ENCODE results near the gene FDX2.

Gene FDX2

DNA sequence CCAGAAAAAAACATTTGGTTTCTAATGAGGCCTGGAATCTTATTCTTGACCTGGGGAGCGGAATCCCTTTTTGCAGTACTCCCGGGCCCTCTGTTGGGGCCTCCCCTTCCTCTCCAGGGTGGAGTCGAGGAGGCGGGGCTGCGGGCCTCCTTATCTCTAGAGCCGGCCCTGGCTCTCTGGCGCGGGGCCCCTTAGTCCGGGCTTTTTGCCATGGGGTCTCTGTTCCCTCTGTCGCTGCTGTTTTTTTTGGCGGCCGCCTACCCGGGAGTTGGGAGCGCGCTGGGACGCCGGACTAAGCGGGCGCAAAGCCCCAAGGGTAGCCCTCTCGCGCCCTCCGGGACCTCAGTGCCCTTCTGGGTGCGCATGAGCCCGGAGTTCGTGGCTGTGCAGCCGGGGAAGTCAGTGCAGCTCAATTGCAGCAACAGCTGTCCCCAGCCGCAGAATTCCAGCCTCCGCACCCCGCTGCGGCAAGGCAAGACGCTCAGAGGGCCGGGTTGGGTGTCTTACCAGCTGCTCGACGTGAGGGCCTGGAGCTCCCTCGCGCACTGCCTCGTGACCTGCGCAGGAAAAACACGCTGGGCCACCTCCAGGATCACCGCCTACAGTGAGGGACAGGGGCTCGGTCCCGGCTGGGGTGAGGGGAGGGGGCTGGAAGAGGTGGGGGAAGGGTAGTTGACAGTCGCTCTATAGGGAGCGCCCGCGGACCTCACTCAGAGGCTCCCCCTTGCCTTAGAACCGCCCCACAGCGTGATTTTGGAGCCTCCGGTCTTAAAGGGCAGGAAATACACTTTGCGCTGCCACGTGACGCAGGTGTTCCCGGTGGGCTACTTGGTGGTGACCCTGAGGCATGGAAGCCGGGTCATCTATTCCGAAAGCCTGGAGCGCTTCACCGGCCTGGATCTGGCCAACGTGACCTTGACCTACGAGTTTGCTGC is 28.7 kb downstream of the FDX2 start, which contains the start of gene ICAM4:
Gene ICAM4, plus strand, starts transcription at position 153 of the 935 bp plus-strand sequence. Its CDS starts 58 bp downstream, at position 211.
- H2BK12ac ChIP-seq (ENCODE audit: low read length in 2 of 2) = no peak within 1 kb of the TSS
- H3K9ac ChIP-seq (ENCODE audit: low read length) = no peak within 1 kb of the TSS
- DNase-seq = peak; percentile 58
- peaks cover 22 to 34% of the 10 kb centered on the region in 2 experiments for H3K36me3 ChIP-seq (ENCODE audit: control insufficient read depth in 1 of 2, insufficient read depth in 2 of 2, low read depth in 1 of 2, low read length in 2 of 2)
- H3K4me2 ChIP-seq (ENCODE audit: low read length, poor library complexity, severe bottlenecking) = peak within 1 kb of the TSS; percentile 19
- 12% methylated on average over 59 of the region's 59 CpGs for WGBS
- no peak within 1 kb of the TSS for H2AK5ac ChIP-seq (ENCODE audit: low read length, severe bottlenecking)
- H4K8ac ChIP-seq (ENCODE audit: low read length) = peak within 1 kb of the TSS; percentile 27
- H3K4me1 ChIP-seq (ENCODE audit: control insufficient read depth, insufficient read depth, low read depth, low read length) = peaks cover 46% of the 10 kb centered on the region
- no peak within 1 kb of the TSS for H3K14ac ChIP-seq (ENCODE audit: low read length in 2 of 2)
- H2AFZ ChIP-seq (ENCODE audit: low read depth, low read length) = no peak within 1 kb of the TSS
- peak within 1 kb of the TSS; percentile 8 to 46 for H3K18ac ChIP-seq (ENCODE audit: low read depth in 1 of 2, low read length in 2 of 2)
- H2BK120ac ChIP-seq (ENCODE audit: low read depth, low read length) = no peak within 1 kb of the TSS
- no peak within 1 kb of the TSS for H3K27ac ChIP-seq (ENCODE audit: low read length, poor library complexity, severe bottlenecking)
- H2BK5ac ChIP-seq (ENCODE audit: low read depth, low read length, poor library complexity, severe bottlenecking) = no peak within 1 kb of the TSS
- peaks cover 4% of the 10 kb centered on the region for H3K9me3 ChIP-seq (ENCODE audit: control insufficient read depth, low read length)
- H3K4ac ChIP-seq (ENCODE audit: low read depth in 1 of 2, low read length in 2 of 2) = peak within 1 kb of the TSS in 1 of 2 experiments; percentile 38
- no peaks in the 10 kb centered on the region for H3K79me1 ChIP-seq (replicated peaks; ENCODE audit: low read length, poor library complexity, severe bottlenecking)
- peaks cover 50 to 61% of the 10 kb centered on the region in 2 experiments for H3K27me3 ChIP-seq (ENCODE audit: control insufficient read depth in 1 of 2, insufficient read depth in 1 of 2, low read length in 2 of 2)
- peak within 1 kb of the TSS; percentile 80 for H2BK15ac ChIP-seq (ENCODE audit: low read depth, poor library complexity, severe bottlenecking)
- H4K91ac ChIP-seq (ENCODE audit: low read length) = peak within 1 kb of the TSS; percentile 21
- H3K23ac ChIP-seq (ENCODE audit: low read length in 2 of 2) = no peak within 1 kb of the TSS
- no peak within 1 kb of the TSS for H3K4me3 ChIP-seq (ENCODE audit: insufficient read depth in 1 of 2, low read depth in 1 of 2, low read length in 2 of 2)

- H3K79me1 ChIP-seq (replicated peaks; ENCODE audit: low read length, poor library complexity, severe bottlenecking) = no peaks in the 10 kb centered on the region
- H3K9me3 ChIP-seq (ENCODE audit: control insufficient read depth, low read length) = peaks cover 4% of the 10 kb centered on the region
- no peak overlapping the region for H4K91ac ChIP-seq (ENCODE audit: low read length)
- no peak overlapping the region for H3K27ac ChIP-seq (ENCODE audit: low read length, poor library complexity, severe bottlenecking)
- H2AFZ ChIP-seq (ENCODE audit: low read depth, low read length) = no peak overlapping the region
- H3K4me3 ChIP-seq (ENCODE audit: insufficient read depth in 1 of 2, low read depth in 1 of 2, low read length in 2 of 2) = no peak overlapping the region
- no peak overlapping the region for H2BK120ac ChIP-seq (ENCODE audit: low read depth, low read length)
- H2AK5ac ChIP-seq (ENCODE audit: low read length, severe bottlenecking) = no peak overlapping the region
- no peak for DNase-seq
- H3K4me1 ChIP-seq (ENCODE audit: control insufficient read depth, insufficient read depth, low read depth, low read length) = peaks cover 31% of the 10 kb centered on the region
- no peak overlapping the region for H3K23ac ChIP-seq (ENCODE audit: low read length in 2 of 2)
- H2BK12ac ChIP-seq (ENCODE audit: low read length in 2 of 2) = no peak overlapping the region
- H4K8ac ChIP-seq (ENCODE audit: low read length) = peak overlapping the region; percentile 4
- H3K4me2 ChIP-seq (ENCODE audit: low read length, poor library complexity, severe bottlenecking) = no peak overlapping the region
- H3K9ac ChIP-seq (ENCODE audit: low read length) = no peak overlapping the region
- peaks cover 22 to 34% of the 10 kb centered on the region in 2 experiments for H3K36me3 ChIP-seq (ENCODE audit: control insufficient read depth in 1 of 2, insufficient read depth in 2 of 2, low read depth in 1 of 2, low read length in 2 of 2)
- H3K14ac ChIP-seq (ENCODE audit: low read length in 2 of 2) = no peak overlapping the region
- H3K4ac ChIP-seq (ENCODE audit: low read depth in 1 of 2, low read length in 2 of 2) = no peak overlapping the region
- 100% methylated on average over 3 of the region's 4 CpGs for WGBS
- H3K27me3 ChIP-seq (ENCODE audit: control insufficient read depth in 1 of 2, insufficient read depth in 1 of 2, low read length in 2 of 2) = peaks cover 34 to 45% of the 10 kb centered on the region in 2 experiments
- H2BK5ac ChIP-seq (ENCODE audit: low read depth, low read length, poor library complexity, severe bottlenecking) = no peak overlapping the region
- H2BK15ac ChIP-seq (ENCODE audit: low read depth, poor library complexity, severe bottlenecking) = no peak overlapping the region
- H3K18ac ChIP-seq (ENCODE audit: low read depth in 1 of 2, low read length in 2 of 2) = no peak overlapping the region
Measured at GRCh38 chr19:10285393-10285792, 30.4 kb downstream of the FDX2 start.

DNA sequence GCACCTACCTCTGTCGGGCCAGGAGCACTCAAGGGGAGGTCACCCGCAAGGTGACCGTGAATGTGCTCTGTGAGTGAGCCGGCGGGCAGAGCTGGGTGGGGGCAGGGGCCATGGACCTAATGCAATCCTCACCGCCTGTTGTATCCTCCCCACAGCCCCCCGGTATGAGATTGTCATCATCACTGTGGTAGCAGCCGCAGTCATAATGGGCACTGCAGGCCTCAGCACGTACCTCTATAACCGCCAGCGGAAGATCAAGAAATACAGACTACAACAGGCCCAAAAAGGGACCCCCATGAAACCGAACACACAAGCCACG is 30.9 kb downstream of the FDX2 start:
- Histone ChIP-seq H3K27me3 (ENCODE audit: control insufficient read depth in 1 of 2, insufficient read depth in 1 of 2, low read length in 2 of 2) (peaks cover 29 to 40% of the 10 kb centered on the region in 2 experiments), H4K8ac (ENCODE audit: low read length) (no peak overlapping the region), H3K9ac (ENCODE audit: low read length) (no peak overlapping the region), H2AFZ (ENCODE audit: low read depth, low read length) (no peak overlapping the region), H3K9me3 (ENCODE audit: control insufficient read depth, low read length) (peaks cover 4% of the 10 kb centered on the region), H3K27ac (ENCODE audit: low read length, poor library complexity, severe bottlenecking) (no peak overlapping the region), H2BK120ac (ENCODE audit: low read depth, low read length) (no peak overlapping the region), H3K36me3 (ENCODE audit: control insufficient read depth in 1 of 2, insufficient read depth in 2 of 2, low read depth in 1 of 2, low read length in 2 of 2) (peaks cover 23 to 35% of the 10 kb centered on the region in 2 experiments), H2BK15ac (ENCODE audit: low read depth, poor library complexity, severe bottlenecking) (no peak overlapping the region), H3K23ac (ENCODE audit: low read length in 2 of 2) (no peak overlapping the region), H3K14ac (ENCODE audit: low read length in 2 of 2) (no peak overlapping the region), H3K4ac (ENCODE audit: low read depth in 1 of 2, low read length in 2 of 2) (no peak overlapping the region), H3K18ac (ENCODE audit: low read depth in 1 of 2, low read length in 2 of 2) (no peak overlapping the region), H3K4me1 (ENCODE audit: control insufficient read depth, insufficient read depth, low read depth, low read length) (peaks cover 26% of the 10 kb centered on the region), H4K91ac (ENCODE audit: low read length) (no peak overlapping the region), H3K4me2 (ENCODE audit: low read length, poor library complexity, severe bottlenecking) (no peak overlapping the region), H2BK5ac (ENCODE audit: low read depth, low read length, poor library complexity, severe bottlenecking) (no peak overlapping the region), H2BK12ac (ENCODE audit: low read length in 2 of 2) (no peak overlapping the region), H3K79me1 (replicated peaks; ENCODE audit: low read length, poor library complexity, severe bottlenecking) (no peaks in the 10 kb centered on the region), H3K4me3 (ENCODE audit: insufficient read depth in 1 of 2, low read depth in 1 of 2, low read length in 2 of 2) (no peak overlapping the region), H2AK5ac (ENCODE audit: low read length, severe bottlenecking) (no peak overlapping the region)
- no peak for DNase-seq
- 96% methylated on average over 13 of the region's 13 CpGs for WGBS

GRCh38 chr19:10284065-10284959 is 31.5 kb downstream of the FDX2 start:
- WGBS = 96% methylated on average over 34 of the region's 34 CpGs
- no peak overlapping the region for H3K4ac ChIP-seq (ENCODE audit: low read depth in 1 of 2, low read length in 2 of 2)
- H4K8ac ChIP-seq (ENCODE audit: low read length) = no peak overlapping the region
- no peak overlapping the region for H3K4me2 ChIP-seq (ENCODE audit: low read length, poor library complexity, severe bottlenecking)
- peaks cover 25 to 38% of the 10 kb centered on the region in 2 experiments for H3K36me3 ChIP-seq (ENCODE audit: control insufficient read depth in 1 of 2, insufficient read depth in 2 of 2, low read depth in 1 of 2, low read length in 2 of 2)
- no peak overlapping the region for H4K91ac ChIP-seq (ENCODE audit: low read length)
- no peak overlapping the region for H2BK5ac ChIP-seq (ENCODE audit: low read depth, low read length, poor library complexity, severe bottlenecking)
- H2BK15ac ChIP-seq (ENCODE audit: low read depth, poor library complexity, severe bottlenecking) = no peak overlapping the region
- H3K4me3 ChIP-seq (ENCODE audit: insufficient read depth in 1 of 2, low read depth in 1 of 2, low read length in 2 of 2) = no peak overlapping the region
- DNase-seq = no peak
- H3K14ac ChIP-seq (ENCODE audit: low read length in 2 of 2) = no peak overlapping the region
- H3K4me1 ChIP-seq (ENCODE audit: control insufficient read depth, insufficient read depth, low read depth, low read length) = peaks cover 20% of the 10 kb centered on the region
- H3K9ac ChIP-seq (ENCODE audit: low read length) = no peak overlapping the region
- H2AK5ac ChIP-seq (ENCODE audit: low read length, severe bottlenecking) = no peak overlapping the region
- H2AFZ ChIP-seq (ENCODE audit: low read depth, low read length) = no peak overlapping the region
- no peak overlapping the region for H3K27ac ChIP-seq (ENCODE audit: low read length, poor library complexity, severe bottlenecking)
- no peak overlapping the region for H3K18ac ChIP-seq (ENCODE audit: low read depth in 1 of 2, low read length in 2 of 2)
- H2BK12ac ChIP-seq (ENCODE audit: low read length in 2 of 2) = no peak overlapping the region
- peaks cover 4% of the 10 kb centered on the region for H3K9me3 ChIP-seq (ENCODE audit: control insufficient read depth, low read length)
- H3K27me3 ChIP-seq (ENCODE audit: control insufficient read depth in 1 of 2, insufficient read depth in 1 of 2, low read length in 2 of 2) = peaks cover 24 to 36% of the 10 kb centered on the region in 2 experiments
- no peak overlapping the region for H2BK120ac ChIP-seq (ENCODE audit: low read depth, low read length)
- no peak overlapping the region for H3K23ac ChIP-seq (ENCODE audit: low read length in 2 of 2)
- H3K79me1 ChIP-seq (replicated peaks; ENCODE audit: low read length, poor library complexity, severe bottlenecking) = no peaks in the 10 kb centered on the region

Measured in mesenchymal stem cell (in vitro differentiated cells and primary cell).